Panc1 (cell line): ENCODE data around the gene DZIP1. TPM values are rescaled to one million over a fixed set of nuclear protein-coding genes. Genes with fewer than 3 reads are reported as not detected.

Source experiments
- ATAC-seq: fragments of 200-7000 bp; cut with Tn5 transposase; 2 replicates; pipeline ENCODE4 v1.9.1; 2020; ENCODE audit warnings: mild to moderate bottlenecking, moderate library complexity
- BruUV-seq: library from RNA; stranded (reverse); fragments of 400-500 nt; replicated peaks from 2 replicates; lab custom pipeline; 2021; lab: Mats Ljungman, UMichigan
- CTCF ChIA-PET: fragments of 300-600 bp; sonication (Branson Sonifier 250); formaldehyde crosslinking; loops from one replicate; lab custom pipeline; 2022; ENCODE audit warnings: antibody characterized with exemption; lab: Charles Lee
- POLR2A ChIA-PET: fragments of 300-600 bp; sonication (Branson Sonifier 250); formaldehyde crosslinking; loops from one replicate; lab custom pipeline; 2022; ENCODE audit warnings: antibody characterized with exemption; lab: Charles Lee
- DNase-seq: peaks from one replicate; pipeline ENCODE4 v3.0.0-alpha.2; 2010; ENCODE audit warnings: low read depth, low spot score
- H3K27ac ChIP-seq: 2 replicates; pipeline ENCODE4 v1.5.1; 2011; ENCODE audit warnings: mild to moderate bottlenecking, low read length, inconsistent platforms
- H3K27me3 ChIP-seq: fragments of 200-500 bp; sonication (Bioruptor generic); 2 replicates; pipeline ENCODE4 v1.6.0; 2014; ENCODE audit warnings: low read length, inconsistent platforms; ENCODE audit not compliant: control insufficient read depth, insufficient read depth
- H3K36me3 ChIP-seq: fragments of 200-500 bp; sonication (Bioruptor generic); 2 replicates; pipeline ENCODE4 v1.5.1; 2014; ENCODE audit warnings: inconsistent platforms, mild to moderate bottlenecking, low read length, moderate library complexity; ENCODE audit not compliant: control insufficient read depth, insufficient read depth
- H3K4me1 ChIP-seq: 2 replicates; pipeline ENCODE4 v1.5.1; 2011; ENCODE audit warnings: inconsistent platforms, mild to moderate bottlenecking, low read length, moderate library complexity; ENCODE audit not compliant: control insufficient read depth, insufficient read depth
- H3K4me3 ChIP-seq, 2 experiments: 2 replicates each; pipeline ENCODE4 v1.5.1; 2011 to 2012; ENCODE audit warnings: low read depth in 2 of 2, low read length in 2 of 2, mild to moderate bottlenecking in 2 of 2, inconsistent platforms in 1 of 2, moderate library complexity in 1 of 2
- H3K9me3 ChIP-seq: fragments of 200-500 bp; sonication (Bioruptor generic); 2 replicates; pipeline ENCODE4 v1.5.1; 2014; ENCODE audit warnings: low read depth, mild to moderate bottlenecking, inconsistent platforms, low read length, moderate library complexity; ENCODE audit not compliant: control insufficient read depth, insufficient read depth
- CTCF ChIP-seq: fragments of 450-650 bp; IDR thresholded peaks from 2 replicates; pipeline ENCODE4 v1.5.1; 2017; ENCODE audit warnings: mild to moderate bottlenecking
- POLR2AphosphoS5 ChIP-seq: IDR thresholded peaks from 2 replicates; pipeline ENCODE4 v1.6.1; 2012; ENCODE audit warnings: mild to moderate bottlenecking, low read depth, low read length, moderate library complexity
- REST ChIP-seq, 2 experiments: IDR thresholded peaks; 2 replicates each; pipeline ENCODE4 v1.6.1; 2011 to 2012; ENCODE audit warnings: low read depth in 2 of 2, control low read depth in 1 of 2, low read length in 1 of 2, mild to moderate bottlenecking in 1 of 2, moderate library complexity in 1 of 2; ENCODE audit not compliant: insufficient read depth in 1 of 2
- SIN3A ChIP-seq: IDR thresholded peaks from 2 replicates; pipeline ENCODE4 v1.6.1; 2012; ENCODE audit warnings: low read depth, mild to moderate bottlenecking, low read length, moderate library complexity, borderline replicate concordance; ENCODE audit not compliant: insufficient read depth
- TCF7L2 ChIP-seq: IDR thresholded peaks from 2 replicates; pipeline ENCODE4 v1.6.1; 2011; ENCODE audit warnings: mild to moderate bottlenecking, low read depth, low read length, inconsistent platforms
- in situ Hi-C: cut with HindIII; loops from 2 replicates; pipeline ENCODE4 v1.10.0; 2016; ENCODE audit warnings: low sequenced_read_pairs, low pct_unique_long_range_greater_than_20kb
- intact Hi-C: fragments of 100-400 bp; cut with micrococcal nuclease; formaldehyde crosslinking; loops from one replicate; pipeline ENCODE4 v1.10.0; 2022; ENCODE audit not compliant: unreplicated experiment
- total RNA-seq: library from RNA; stranded (reverse); gene quantifications from one replicate; pipeline ENCODE4 v1.2.1, GENCODE V29; 2021; ENCODE audit not compliant: unreplicated experiment

Gene DZIP1
- total RNA-seq, 1 experiment from 2014 or later: 22.9 TPM

- intact Hi-C loops: no loop called here
- ATAC-seq (no peak), DNase-seq (no peak)
- CTCF ChIA-PET: interaction anchor here (0.5 kb wide), 1 partner anchor 27 kb away, joined by 3 read pairs; no protein-coding TSS in a partner anchor
- no TSS peak for BruUV-seq
- Histone ChIP-seq H3K4me1 (no peaks in the 10 kb centered on the region), H3K9me3 (no peaks in the 10 kb centered on the region), H3K36me3 (no peaks in the 10 kb centered on the region; the same call in 1 of the 2 replicates), H3K4me3 (no peak overlapping the region), H3K27me3 (no peaks in the 10 kb centered on the region), H3K27ac (no peak overlapping the region)
- in situ Hi-C loops: no loop called here
- POLR2A ChIA-PET: no interaction called here
- TF ChIP-seq POLR2AphosphoS5 (no peak), SIN3A (no peak), TCF7L2 (no peak), CTCF (no peak), REST (IDR thresholded peaks at IDR 0.05; ENCODE audit: insufficient read depth in 1 of 2, low read depth in 2 of 2, low read length in 1 of 2) (no peak)
These were observed 37.1 kb downstream of the DZIP1 start for GRCh38 chr13:95607366-95607765.

- Histone ChIP-seq H3K27me3 (no peaks in the 10 kb centered on the region), H3K4me1 (no peaks in the 10 kb centered on the region), H3K27ac (no peak overlapping the region), H3K4me3 (no peak overlapping the region), H3K9me3 (no peaks in the 10 kb centered on the region), H3K36me3 (no peaks in the 10 kb centered on the region; the same call in 1 of the 2 replicates)
- ATAC-seq: no peak
- DNase-seq: no peak
- ChIA-PET POLR2A (no interaction called here), CTCF (no interaction called here)
- no TSS peak for BruUV-seq
- in situ Hi-C loops: no loop called here
- TF ChIP-seq POLR2AphosphoS5: no peak
- TF ChIP-seq REST (IDR thresholded peaks at IDR 0.05; ENCODE audit: insufficient read depth in 1 of 2, low read depth in 2 of 2, low read length in 1 of 2): no peak
- TF ChIP-seq CTCF: no peak
- no peak for TF ChIP-seq SIN3A
- no peak for TF ChIP-seq TCF7L2
- intact Hi-C loops: no loop called here
These were observed 38.9 kb downstream of the DZIP1 start for GRCh38 chr13:95605448-95606125.
